ENCODE results near the gene NT5M.
"Not testable (repeated sequence)": the region's sequence is repeated elsewhere in the genome, so short reads cannot be mapped to it uniquely, and the experiment has no call there.

DNA sequence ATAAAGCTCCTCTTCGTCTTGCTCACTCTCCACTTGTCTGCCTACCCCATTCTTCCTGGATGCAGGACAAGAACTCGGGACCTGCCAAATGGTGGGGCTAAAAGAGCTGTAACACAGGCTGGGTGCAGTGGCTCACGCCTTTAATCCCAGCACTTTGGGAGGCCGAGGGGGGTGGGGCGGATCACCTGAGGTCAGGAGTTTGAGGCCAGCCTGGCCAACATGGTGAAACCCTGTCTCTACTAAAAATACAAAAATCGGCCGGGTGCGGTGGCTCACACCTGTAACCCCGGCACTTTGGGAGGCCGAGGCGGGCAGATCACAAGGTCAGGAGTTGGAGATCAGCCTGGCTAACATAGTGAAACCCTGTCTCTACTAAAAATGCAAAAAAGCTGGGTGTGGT lies 1.5 kb upstream of the NT5M start:
- TF ChIP-seq, protein P1, sequence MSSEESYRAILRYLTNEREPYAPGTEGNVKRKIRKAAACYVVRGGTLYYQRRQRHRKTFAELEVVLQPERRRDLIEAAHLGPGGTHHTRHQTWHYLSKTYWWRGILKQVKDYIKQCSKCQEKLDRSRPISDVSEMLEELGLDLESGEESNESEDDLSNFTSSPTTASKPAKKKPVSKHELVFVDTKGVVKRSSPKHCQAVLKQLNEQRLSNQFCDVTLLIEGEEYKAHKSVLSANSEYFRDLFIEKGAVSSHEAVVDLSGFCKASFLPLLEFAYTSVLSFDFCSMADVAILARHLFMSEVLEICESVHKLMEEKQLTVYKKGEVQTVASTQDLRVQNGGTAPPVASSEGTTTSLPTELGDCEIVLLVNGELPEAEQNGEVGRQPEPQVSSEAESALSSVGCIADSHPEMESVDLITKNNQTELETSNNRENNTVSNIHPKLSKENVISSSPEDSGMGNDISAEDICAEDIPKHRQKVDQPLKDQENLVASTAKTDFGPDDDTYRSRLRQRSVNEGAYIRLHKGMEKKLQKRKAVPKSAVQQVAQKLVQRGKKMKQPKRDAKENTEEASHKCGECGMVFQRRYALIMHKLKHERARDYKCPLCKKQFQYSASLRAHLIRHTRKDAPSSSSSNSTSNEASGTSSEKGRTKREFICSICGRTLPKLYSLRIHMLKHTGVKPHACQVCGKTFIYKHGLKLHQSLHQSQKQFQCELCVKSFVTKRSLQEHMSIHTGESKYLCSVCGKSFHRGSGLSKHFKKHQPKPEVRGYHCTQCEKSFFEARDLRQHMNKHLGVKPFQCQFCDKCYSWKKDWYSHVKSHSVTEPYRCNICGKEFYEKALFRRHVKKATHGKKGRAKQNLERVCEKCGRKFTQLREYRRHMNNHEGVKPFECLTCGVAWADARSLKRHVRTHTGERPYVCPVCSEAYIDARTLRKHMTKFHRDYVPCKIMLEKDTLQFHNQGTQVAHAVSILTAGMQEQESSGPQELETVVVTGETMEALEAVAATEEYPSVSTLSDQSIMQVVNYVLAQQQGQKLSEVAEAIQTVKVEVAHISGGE (CRISPR knock-in tag; IDR thresholded peaks at IDR 0.05): not testable (repeated sequence)
- TF ChIP-seq, protein P2, sequence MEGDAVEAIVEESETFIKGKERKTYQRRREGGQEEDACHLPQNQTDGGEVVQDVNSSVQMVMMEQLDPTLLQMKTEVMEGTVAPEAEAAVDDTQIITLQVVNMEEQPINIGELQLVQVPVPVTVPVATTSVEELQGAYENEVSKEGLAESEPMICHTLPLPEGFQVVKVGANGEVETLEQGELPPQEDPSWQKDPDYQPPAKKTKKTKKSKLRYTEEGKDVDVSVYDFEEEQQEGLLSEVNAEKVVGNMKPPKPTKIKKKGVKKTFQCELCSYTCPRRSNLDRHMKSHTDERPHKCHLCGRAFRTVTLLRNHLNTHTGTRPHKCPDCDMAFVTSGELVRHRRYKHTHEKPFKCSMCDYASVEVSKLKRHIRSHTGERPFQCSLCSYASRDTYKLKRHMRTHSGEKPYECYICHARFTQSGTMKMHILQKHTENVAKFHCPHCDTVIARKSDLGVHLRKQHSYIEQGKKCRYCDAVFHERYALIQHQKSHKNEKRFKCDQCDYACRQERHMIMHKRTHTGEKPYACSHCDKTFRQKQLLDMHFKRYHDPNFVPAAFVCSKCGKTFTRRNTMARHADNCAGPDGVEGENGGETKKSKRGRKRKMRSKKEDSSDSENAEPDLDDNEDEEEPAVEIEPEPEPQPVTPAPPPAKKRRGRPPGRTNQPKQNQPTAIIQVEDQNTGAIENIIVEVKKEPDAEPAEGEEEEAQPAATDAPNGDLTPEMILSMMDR (IDR thresholded peaks at IDR 0.05 in 2 of 3, conservative IDR thresholded peaks at IDR 0.05 in 1 of 3; ENCODE audit: insufficient read depth in 2 of 3, low read depth in 1 of 3, low read length in 3 of 3): not testable (repeated sequence)
- TF ChIP-seq, protein P3, sequence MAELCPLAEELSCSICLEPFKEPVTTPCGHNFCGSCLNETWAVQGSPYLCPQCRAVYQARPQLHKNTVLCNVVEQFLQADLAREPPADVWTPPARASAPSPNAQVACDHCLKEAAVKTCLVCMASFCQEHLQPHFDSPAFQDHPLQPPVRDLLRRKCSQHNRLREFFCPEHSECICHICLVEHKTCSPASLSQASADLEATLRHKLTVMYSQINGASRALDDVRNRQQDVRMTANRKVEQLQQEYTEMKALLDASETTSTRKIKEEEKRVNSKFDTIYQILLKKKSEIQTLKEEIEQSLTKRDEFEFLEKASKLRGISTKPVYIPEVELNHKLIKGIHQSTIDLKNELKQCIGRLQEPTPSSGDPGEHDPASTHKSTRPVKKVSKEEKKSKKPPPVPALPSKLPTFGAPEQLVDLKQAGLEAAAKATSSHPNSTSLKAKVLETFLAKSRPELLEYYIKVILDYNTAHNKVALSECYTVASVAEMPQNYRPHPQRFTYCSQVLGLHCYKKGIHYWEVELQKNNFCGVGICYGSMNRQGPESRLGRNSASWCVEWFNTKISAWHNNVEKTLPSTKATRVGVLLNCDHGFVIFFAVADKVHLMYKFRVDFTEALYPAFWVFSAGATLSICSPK (IDR thresholded peaks at IDR 0.05; ENCODE audit: borderline replicate concordance): not testable (repeated sequence)
- TF ChIP-seq, protein P4, sequence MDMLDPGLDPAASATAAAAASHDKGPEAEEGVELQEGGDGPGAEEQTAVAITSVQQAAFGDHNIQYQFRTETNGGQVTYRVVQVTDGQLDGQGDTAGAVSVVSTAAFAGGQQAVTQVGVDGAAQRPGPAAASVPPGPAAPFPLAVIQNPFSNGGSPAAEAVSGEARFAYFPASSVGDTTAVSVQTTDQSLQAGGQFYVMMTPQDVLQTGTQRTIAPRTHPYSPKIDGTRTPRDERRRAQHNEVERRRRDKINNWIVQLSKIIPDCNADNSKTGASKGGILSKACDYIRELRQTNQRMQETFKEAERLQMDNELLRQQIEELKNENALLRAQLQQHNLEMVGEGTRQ (CRISPR knock-in tag; IDR thresholded peaks at IDR 0.05): not testable (repeated sequence)
- not testable (repeated sequence) for TF ChIP-seq FOXK2 (conservative IDR thresholded peaks at IDR 0.05 in 1 of 2, IDR thresholded peaks at IDR 0.05 in 1 of 2; ENCODE audit: low read depth in 2 of 2); TCF7 (IDR thresholded peaks at IDR 0.05; ENCODE audit: borderline replicate concordance); EP300 (IDR thresholded peaks at IDR 0.05; ENCODE audit: low read length); HLTF (IDR thresholded peaks at IDR 0.05); HNRNPL (IDR thresholded peaks at IDR 0.05; ENCODE audit: low read depth, low read length); FOXM1 (IDR thresholded peaks at IDR 0.05; ENCODE audit: low read depth); FOXM1 (CRISPR knock-in tag; IDR thresholded peaks at IDR 0.05; ENCODE audit: low read depth)
- TF ChIP-seq, protein P5, sequence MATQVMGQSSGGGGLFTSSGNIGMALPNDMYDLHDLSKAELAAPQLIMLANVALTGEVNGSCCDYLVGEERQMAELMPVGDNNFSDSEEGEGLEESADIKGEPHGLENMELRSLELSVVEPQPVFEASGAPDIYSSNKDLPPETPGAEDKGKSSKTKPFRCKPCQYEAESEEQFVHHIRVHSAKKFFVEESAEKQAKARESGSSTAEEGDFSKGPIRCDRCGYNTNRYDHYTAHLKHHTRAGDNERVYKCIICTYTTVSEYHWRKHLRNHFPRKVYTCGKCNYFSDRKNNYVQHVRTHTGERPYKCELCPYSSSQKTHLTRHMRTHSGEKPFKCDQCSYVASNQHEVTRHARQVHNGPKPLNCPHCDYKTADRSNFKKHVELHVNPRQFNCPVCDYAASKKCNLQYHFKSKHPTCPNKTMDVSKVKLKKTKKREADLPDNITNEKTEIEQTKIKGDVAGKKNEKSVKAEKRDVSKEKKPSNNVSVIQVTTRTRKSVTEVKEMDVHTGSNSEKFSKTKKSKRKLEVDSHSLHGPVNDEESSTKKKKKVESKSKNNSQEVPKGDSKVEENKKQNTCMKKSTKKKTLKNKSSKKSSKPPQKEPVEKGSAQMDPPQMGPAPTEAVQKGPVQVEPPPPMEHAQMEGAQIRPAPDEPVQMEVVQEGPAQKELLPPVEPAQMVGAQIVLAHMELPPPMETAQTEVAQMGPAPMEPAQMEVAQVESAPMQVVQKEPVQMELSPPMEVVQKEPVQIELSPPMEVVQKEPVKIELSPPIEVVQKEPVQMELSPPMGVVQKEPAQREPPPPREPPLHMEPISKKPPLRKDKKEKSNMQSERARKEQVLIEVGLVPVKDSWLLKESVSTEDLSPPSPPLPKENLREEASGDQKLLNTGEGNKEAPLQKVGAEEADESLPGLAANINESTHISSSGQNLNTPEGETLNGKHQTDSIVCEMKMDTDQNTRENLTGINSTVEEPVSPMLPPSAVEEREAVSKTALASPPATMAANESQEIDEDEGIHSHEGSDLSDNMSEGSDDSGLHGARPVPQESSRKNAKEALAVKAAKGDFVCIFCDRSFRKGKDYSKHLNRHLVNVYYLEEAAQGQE (IDR thresholded peaks at IDR 0.05; ENCODE audit: borderline replicate concordance): not testable (repeated sequence)
- TF ChIP-seq, protein P5 (CRISPR knock-in tag; IDR thresholded peaks at IDR 0.05; ENCODE audit: low read depth): not testable (repeated sequence)

Measured in K562 (cell line).